ENCODE measurements around the gene MCF2L2. TPM values are rescaled to one million over a fixed set of nuclear protein-coding genes. Genes with fewer than 3 reads are reported as not detected.
"Not testable (repeated sequence)": the region's sequence is repeated elsewhere in the genome, so short reads cannot be mapped to it uniquely, and the experiment has no call there.

Gene MCF2L2
- total RNA-seq, 4 donors from 2014 or later, result 0.61 to 2.9 (median 1.3) TPM

- H3K9me3 ChIP-seq, result peaks cover 0 to 18% (median 10%) of the 10 kb centered on the region in 3 donors
- H3K27me3 ChIP-seq, result no peaks in the 10 kb centered on the region
- WGBS, 2 donors, result 74 to 88% methylated on average over 10 of the region's 10 CpGs
- TF ChIP-seq CTCF (IDR thresholded peaks at IDR 0.05) (no peak), POLR2A (IDR thresholded peaks at IDR 0.05) (no peak)
- H3K4me3 ChIP-seq, result no peak overlapping the region
- peaks cover 0 to 17% (median 3%) of the 10 kb centered on the region in 3 donors for H3K4me1 ChIP-seq
- no peak overlapping the region for H3K27ac ChIP-seq
- H3K36me3 ChIP-seq, result no peaks in the 10 kb centered on the region
- DNase-seq, result no peak
- intact Hi-C loops (cut with DNase I), result no loop called here
Observed at GRCh38 chr3:183443395-183444385, 15.3 kb upstream of the MCF2L2 start.

GRCh38 chr3:183442994-183443393 is 14.6 kb upstream of the MCF2L2 start:
- TF ChIP-seq POLR2A (IDR thresholded peaks at IDR 0.05) (no peak), CTCF (IDR thresholded peaks at IDR 0.05) (no peak)
- DNase-seq, result no peak
- 81 to 84% methylated on average over 1 of the region's 1 CpG for whole genome bisulfite sequencing, 2 donors
- H3K4me1 ChIP-seq, result peaks cover 0 to 10% (median 0%) of the 10 kb centered on the region in 3 donors
- H3K9me3 ChIP-seq, result peaks cover 0 to 18% (median 10%) of the 10 kb centered on the region in 3 donors
- no peak overlapping the region for H3K4me3 ChIP-seq
- no peak overlapping the region for H3K27ac ChIP-seq
- no peaks in the 10 kb centered on the region for H3K36me3 ChIP-seq
- no peaks in the 10 kb centered on the region for H3K27me3 ChIP-seq
- intact Hi-C loops (cut with DNase I), result no loop called here

GRCh38 chr3:183440521-183440920 is 12.1 kb upstream of the MCF2L2 start:
- H3K27me3 ChIP-seq; H3K36me3 ChIP-seq; DNase-seq; H3K27ac ChIP-seq; H3K4me1 ChIP-seq; H3K4me3 ChIP-seq; intact Hi-C loops (cut with DNase I): not testable (repeated sequence)
- WGBS, 2 donors, result 80 to 88% methylated on average over 3 of the region's 3 CpGs
- peaks cover 0 to 18% (median 10%) of the 10 kb centered on the region in 3 donors for H3K9me3 ChIP-seq

GRCh38 chr3:183439515-183439914 is 11.1 kb upstream of the MCF2L2 start:
- DNase-seq, result no peak
- Histone ChIP-seq H3K9me3 (peaks cover 0 to 18% (median 10%) of the 10 kb centered on the region in 3 donors), H3K27ac (no peak overlapping the region), H3K4me1 (no peaks in the 10 kb centered on the region), H3K27me3 (no peaks in the 10 kb centered on the region), H3K36me3 (no peaks in the 10 kb centered on the region), H3K4me3 (no peak overlapping the region)
- WGBS, 2 donors, result 60 to 62% methylated on average over 3 of the region's 3 CpGs
- intact Hi-C loops (cut with DNase I), result no loop called here
- no peak for TF ChIP-seq POLR2A (IDR thresholded peaks at IDR 0.05)
- TF ChIP-seq CTCF (IDR thresholded peaks at IDR 0.05), result no peak

- H3K27ac ChIP-seq, result no peak overlapping the region
- H3K4me1 ChIP-seq, result no peaks in the 10 kb centered on the region
- no peaks in the 10 kb centered on the region for H3K36me3 ChIP-seq
- intact Hi-C loops (cut with DNase I), result no loop called here
- H3K27me3 ChIP-seq, result peaks cover 0 to 5% (median 0%) of the 10 kb centered on the region in 4 donors
- 85 to 100% methylated on average over 1 of the region's 1 CpG for WGBS, 2 donors
- no peak for DNase-seq
- no peak overlapping the region for H3K4me3 ChIP-seq
- TF ChIP-seq POLR2A (IDR thresholded peaks at IDR 0.05), result no peak
- no peak for TF ChIP-seq CTCF (IDR thresholded peaks at IDR 0.05)
- peaks cover 0 to 10% (median 9%) of the 10 kb centered on the region in 3 donors for H3K9me3 ChIP-seq
Observed at GRCh38 chr3:183438735-183439134, 10.3 kb upstream of the MCF2L2 start.
